Measurements from ENCODE around the gene KLK3.

The KLK3 gene

GRCh38 chr19:50902640-50903039 is 47.9 kb downstream of the KLK3 start:
- no peak for DNase-seq (ENCODE audit: extremely low spot score)
- CTCF ChIA-PET: no interaction called here
- TF ChIP-seq TARDBP (IDR thresholded peaks at IDR 0.05): no peak
- no peak for TF ChIP-seq ZNF384 (IDR thresholded peaks at IDR 0.05)
- no peak for TF ChIP-seq SUZ12 (IDR thresholded peaks at IDR 0.05)
- no peak for TF ChIP-seq PKNOX1 (IDR thresholded peaks at IDR 0.05)
- no peak for TF ChIP-seq ELF4 (IDR thresholded peaks at IDR 0.05)
- no peak for TF ChIP-seq L3MBTL2 (conservative IDR thresholded peaks at IDR 0.05)
- TF ChIP-seq FOXA1 (IDR thresholded peaks at IDR 0.05): no peak
- POLR2A ChIA-PET: no interaction called here

- POLR2A ChIA-PET: no interaction called here
- peak; percentile 52 for DNase-seq (ENCODE audit: extremely low spot score)
- CTCF ChIA-PET: interaction anchor here (0.9 to 1.4 kb wide), 4 partner anchors 10 to 45 kb away, joined by 3 to 5 read pairs (median 4); no protein-coding TSS in a partner anchor
- TF ChIP-seq FOXM1 (IDR thresholded peaks at IDR 0.05; ENCODE audit: borderline replicate concordance) (no peak), BHLHE40 (IDR thresholded peaks at IDR 0.05; ENCODE audit: borderline replicate concordance) (no peak), FOXK2 (IDR thresholded peaks at IDR 0.05) (no peak), SUZ12 (IDR thresholded peaks at IDR 0.05) (no peak), L3MBTL2 (conservative IDR thresholded peaks at IDR 0.05) (no peak)
Observed at GRCh38 chr19:50906217-50906616, 51.5 kb downstream of the KLK3 start.

GRCh38 chr19:50908336-50908735 is 53.6 kb downstream of the KLK3 start:
- DNase-seq (ENCODE audit: extremely low spot score): no peak
- CTCF ChIA-PET: interaction anchor here (1.2 kb wide), 1 partner anchor 14 kb away, joined by 3 read pairs; no protein-coding TSS in a partner anchor
- TF ChIP-seq SUZ12 (IDR thresholded peaks at IDR 0.05) (no peak), CTBP1 (IDR thresholded peaks at IDR 0.05; ENCODE audit: borderline replicate concordance) (no peak), TARDBP (IDR thresholded peaks at IDR 0.05) (no peak), NFRKB (IDR thresholded peaks at IDR 0.05) (no peak), FOXK2 (IDR thresholded peaks at IDR 0.05) (no peak), LEF1 (IDR thresholded peaks at IDR 0.05; ENCODE audit: borderline replicate concordance) (no peak), PKNOX1 (IDR thresholded peaks at IDR 0.05) (no peak), FOXA1 (IDR thresholded peaks at IDR 0.05) (no peak), L3MBTL2 (conservative IDR thresholded peaks at IDR 0.05) (no peak), HDGF (IDR thresholded peaks at IDR 0.05; ENCODE audit: borderline replicate concordance) (no peak), FOXM1 (IDR thresholded peaks at IDR 0.05; ENCODE audit: borderline replicate concordance) (no peak), ARNT (IDR thresholded peaks at IDR 0.05) (no peak), SP1 (IDR thresholded peaks at IDR 0.05) (no peak), ELF4 (IDR thresholded peaks at IDR 0.05) (no peak), BHLHE40 (IDR thresholded peaks at IDR 0.05; ENCODE audit: borderline replicate concordance) (no peak), ZNF384 (IDR thresholded peaks at IDR 0.05) (no peak)
- POLR2A ChIA-PET: interaction anchor here (1.5 kb wide), 1 partner anchor 104 kb away, joined by 7 read pairs; no protein-coding TSS in a partner anchor

- CTCF ChIA-PET: no interaction called here
- DNase-seq (ENCODE audit: extremely low spot score): peak; percentile 98
- POLR2A ChIA-PET: interaction anchor here (1.2 to 1.5 kb wide), 3 partner anchors 105 to 185 kb away, joined by 5 to 7 read pairs (median 6); no protein-coding TSS in a partner anchor
- TF ChIP-seq CTBP1 (IDR thresholded peaks at IDR 0.05; ENCODE audit: borderline replicate concordance) (no peak), FOXA1 (IDR thresholded peaks at IDR 0.05) (no peak), PKNOX1 (IDR thresholded peaks at IDR 0.05) (no peak), L3MBTL2 (conservative IDR thresholded peaks at IDR 0.05) (no peak), SUZ12 (IDR thresholded peaks at IDR 0.05) (no peak), ARNT (IDR thresholded peaks at IDR 0.05) (no peak)
Observed at GRCh38 chr19:50909240-50910070, 54.7 kb downstream of the KLK3 start.
